EL (cell line): ENCODE data around the gene THBD.
A peak's percentile ranks its signal among the peaks of the same experiment; 100 is the strongest.

Experiments used
- DNase-seq: peaks from one replicate; pipeline ENCODE4 v3.0.0-alpha.2; 2016

Gene THBD, protein sequence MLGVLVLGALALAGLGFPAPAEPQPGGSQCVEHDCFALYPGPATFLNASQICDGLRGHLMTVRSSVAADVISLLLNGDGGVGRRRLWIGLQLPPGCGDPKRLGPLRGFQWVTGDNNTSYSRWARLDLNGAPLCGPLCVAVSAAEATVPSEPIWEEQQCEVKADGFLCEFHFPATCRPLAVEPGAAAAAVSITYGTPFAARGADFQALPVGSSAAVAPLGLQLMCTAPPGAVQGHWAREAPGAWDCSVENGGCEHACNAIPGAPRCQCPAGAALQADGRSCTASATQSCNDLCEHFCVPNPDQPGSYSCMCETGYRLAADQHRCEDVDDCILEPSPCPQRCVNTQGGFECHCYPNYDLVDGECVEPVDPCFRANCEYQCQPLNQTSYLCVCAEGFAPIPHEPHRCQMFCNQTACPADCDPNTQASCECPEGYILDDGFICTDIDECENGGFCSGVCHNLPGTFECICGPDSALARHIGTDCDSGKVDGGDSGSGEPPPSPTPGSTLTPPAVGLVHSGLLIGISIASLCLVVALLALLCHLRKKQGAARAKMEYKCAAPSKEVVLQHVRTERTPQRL

GRCh38 chr20:23049201-23050075 is at the start of gene THBD:
THBD (minus strand) TSS chr20:23049672; CDS start chr20:23049504, 168 bp downstream.
- DNase-seq, result peak; percentile 52

- DNase-seq, result no peak
Measured at GRCh38 chr20:23097636-23098580, 48.4 kb upstream of the THBD start.

GRCh38 chr20:23096986-23097520 is 47.6 kb upstream of the THBD start:
- DNase-seq, result no peak

- no peak for DNase-seq
Measured at GRCh38 chr20:23096097-23096496, 46.6 kb upstream of the THBD start.

DNA sequence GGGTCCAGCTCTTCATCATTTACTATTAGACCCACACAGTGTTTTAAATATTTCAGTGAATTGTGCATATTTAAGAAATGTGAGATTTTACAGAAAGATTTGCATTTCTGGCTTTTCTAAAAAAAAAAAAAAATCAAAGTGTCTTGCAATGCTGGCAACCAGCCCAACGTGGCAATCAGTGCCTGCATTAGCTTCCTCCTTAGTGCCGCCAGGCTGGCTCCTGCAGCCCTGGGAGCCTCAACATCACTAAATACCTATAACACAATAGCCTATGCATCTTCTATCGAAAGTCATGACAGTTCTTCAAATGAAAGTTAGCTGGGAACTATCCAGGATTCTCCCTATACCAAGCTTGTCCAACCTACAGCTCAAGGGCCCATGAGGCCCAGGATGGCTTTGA is 46.0 kb upstream of the THBD start:
- no peak for DNase-seq

- no peak for DNase-seq
Measured at GRCh38 chr20:23094927-23095326, 45.5 kb upstream of the THBD start.

DNA sequence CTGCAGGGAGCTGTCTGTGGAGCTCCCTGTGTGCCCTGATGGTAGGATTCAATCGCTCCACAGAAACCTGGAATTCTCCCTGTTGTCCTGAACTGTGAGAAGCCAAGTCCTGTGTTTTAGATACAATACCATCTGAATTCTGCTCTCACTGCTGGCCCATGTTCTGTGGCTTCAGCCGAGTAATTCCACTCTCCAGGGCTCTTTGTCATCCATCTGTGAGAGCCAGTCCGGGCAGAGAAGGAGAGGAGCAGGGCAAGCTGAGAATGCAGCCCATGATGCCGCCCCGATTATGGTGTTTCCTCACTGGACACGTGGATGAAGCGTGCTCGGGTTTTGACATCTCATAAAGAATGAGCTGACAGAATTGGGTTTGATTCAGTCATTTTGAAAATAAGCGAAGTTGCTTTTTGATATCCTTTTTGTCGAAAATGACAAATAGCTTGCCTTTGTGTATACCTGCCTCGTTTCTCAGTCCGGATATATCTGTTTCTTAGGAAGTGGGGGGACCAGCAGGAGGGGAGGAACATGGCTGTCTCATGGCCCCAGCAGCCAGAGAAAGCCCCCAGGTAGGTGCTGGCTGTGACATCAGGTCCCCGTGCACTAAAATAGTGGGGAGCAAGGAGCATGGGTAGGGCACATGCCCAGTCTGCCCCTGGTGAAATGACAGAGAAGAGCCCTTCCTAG is 44.9 kb upstream of the THBD start:
- no peak for DNase-seq

- DNase-seq, result no peak
Measured at GRCh38 chr20:23093613-23094012, 44.1 kb upstream of the THBD start.

- no peak for DNase-seq
Measured at GRCh38 chr20:23092861-23093495, 43.5 kb upstream of the THBD start.

GRCh38 chr20:23092384-23092756 is 42.9 kb upstream of the THBD start:
- no peak for DNase-seq

DNA sequence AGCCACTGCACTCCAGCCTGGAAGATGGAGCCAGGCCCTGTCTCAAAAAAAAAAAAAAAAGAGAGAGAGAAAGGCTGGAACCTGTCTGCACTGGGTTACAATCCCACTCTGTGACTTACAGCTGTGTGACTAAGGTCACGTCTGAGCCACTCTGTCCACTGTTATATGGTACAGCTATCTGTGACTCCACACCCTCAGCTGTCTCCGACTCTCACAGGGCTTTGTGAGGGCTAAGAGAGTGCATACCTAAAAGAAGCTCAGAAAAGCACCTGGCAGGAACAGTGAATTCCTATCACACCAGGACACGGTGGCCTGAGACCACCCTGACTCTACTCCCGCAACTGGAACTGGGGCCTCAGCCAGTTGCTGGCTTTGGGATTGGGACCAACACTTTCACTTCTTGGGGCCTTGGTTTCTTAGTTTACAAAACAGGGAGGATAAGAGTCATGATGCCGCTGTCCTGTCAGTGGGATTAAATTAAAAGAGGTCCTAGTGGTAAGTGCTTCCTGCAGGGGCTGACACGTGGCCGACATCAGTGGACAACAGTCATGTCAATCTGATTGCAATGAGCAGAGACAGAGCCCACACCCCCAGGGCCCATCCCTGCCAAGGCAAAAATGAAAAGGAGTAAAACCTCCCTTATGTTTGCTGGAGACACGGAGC is 42.4 kb upstream of the THBD start:
- DNase-seq, result no peak

- DNase-seq, result no peak
Measured at GRCh38 chr20:23090878-23091277, 41.4 kb upstream of the THBD start.

- DNase-seq, result no peak
Measured at GRCh38 chr20:23090147-23090546, 40.7 kb upstream of the THBD start.

DNA sequence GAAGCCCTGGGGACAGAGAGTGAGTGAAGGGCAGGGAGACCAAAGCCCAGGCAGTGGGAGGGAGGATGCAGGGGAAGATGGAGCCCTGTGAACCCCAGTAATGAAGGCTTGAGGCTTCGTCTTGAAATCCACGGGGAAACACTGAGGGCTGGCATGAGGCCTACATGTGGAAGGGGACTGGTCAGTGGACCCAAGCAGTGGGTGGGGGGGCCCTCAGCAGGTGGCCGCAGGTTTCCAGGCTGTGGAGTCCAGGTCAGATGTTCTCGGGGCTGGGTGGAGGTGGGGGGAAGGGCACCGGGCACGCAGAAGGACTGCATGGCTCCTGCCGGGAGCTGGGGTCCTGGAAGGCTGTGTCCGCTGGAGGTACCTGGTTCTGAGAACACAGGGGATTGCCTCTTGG is 39.4 kb upstream of the THBD start:
- DNase-seq, result no peak

GRCh38 chr20:23087587-23088251 is 38.2 kb upstream of the THBD start:
- no peak for DNase-seq

DNA sequence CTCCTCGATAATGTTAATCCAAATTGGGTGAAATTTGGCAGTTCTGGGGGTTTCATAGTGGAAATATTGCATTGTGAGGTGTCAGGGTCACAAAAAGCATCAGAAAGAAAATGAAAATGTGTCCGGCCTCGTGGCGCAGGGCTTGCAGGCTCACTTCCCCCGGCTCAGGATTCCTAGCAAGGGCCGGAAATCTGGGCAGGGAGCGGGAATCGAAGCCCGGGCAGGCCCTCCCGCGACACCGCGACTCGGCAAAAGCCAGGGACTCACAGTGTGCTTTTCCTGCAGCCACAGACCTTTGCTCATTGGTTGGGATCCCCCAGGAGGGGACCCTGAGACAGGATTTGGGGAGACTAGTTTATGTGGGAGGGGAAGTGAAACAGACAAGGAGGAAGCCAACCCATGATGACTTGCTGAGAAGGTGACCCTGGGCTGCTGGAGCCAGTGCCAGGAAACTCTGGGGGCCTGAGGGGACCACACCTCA is 37.5 kb upstream of the THBD start:
- DNase-seq, result no peak

GRCh38 chr20:23086056-23086566 is 36.6 kb upstream of the THBD start, which contains the start of gene CD93:
CD93 (minus strand) TSS chr20:23086324; CDS start chr20:23086192, 132 bp downstream.
- DNase-seq, result no peak

- DNase-seq, result no peak
Measured at GRCh38 chr20:23085436-23086055, 36.1 kb upstream of the THBD start.

GRCh38 chr20:23084845-23085365 is 35.4 kb upstream of the THBD start:
- no peak for DNase-seq
